ENCODE data around the gene UBE2QL1. TPM values are rescaled to one million over a fixed set of nuclear protein-coding genes. Genes with fewer than 3 reads are reported as not detected.

UBE2QL1 gene
- total RNA-seq, 1 experiment from 2014 or later, result not detected

DNA sequence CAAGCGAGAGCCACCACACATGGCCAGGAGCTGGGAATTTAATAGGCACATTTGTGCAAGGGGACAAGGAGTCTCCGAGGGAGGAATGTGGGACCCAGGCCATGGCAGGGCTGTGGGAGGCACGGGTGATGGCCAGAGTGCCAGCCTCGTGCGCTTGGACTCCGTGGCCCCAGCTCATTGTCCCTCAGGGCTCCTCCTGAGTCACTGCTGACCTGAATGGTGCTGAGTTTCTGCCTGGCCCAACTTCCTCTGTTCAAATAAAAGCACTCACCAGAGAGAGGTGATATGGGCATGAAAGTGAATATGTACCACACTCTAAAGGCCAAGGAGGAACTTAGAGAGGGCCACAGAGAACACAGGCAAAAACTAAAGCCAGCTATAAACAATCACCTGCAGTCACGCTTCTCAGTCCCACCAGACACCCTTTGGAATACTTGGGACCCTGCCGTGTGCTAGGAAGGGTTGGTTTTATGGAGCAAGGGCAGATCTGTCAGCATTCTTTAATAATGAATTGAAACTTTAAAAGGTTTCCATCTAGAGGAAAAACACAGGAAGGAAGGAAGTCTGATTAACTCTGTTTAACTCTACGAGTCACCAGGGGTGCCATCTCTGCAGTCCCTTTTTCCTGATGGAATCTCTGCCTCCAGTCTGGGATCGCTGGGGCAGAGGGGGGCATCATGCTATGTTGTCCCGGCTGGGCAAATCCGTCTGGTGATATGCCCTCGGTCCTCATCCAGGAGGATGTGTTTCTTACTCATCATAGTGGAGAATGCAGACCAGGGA, 25.1 kb upstream of the UBE2QL1 start:
- in situ Hi-C loops (cut with HindIII; ENCODE audit: low pct_unique_long_range_greater_than_20kb, low sequenced_read_pairs), result no loop called here
- no peak for DNase-seq (ENCODE audit: low read depth)

DNA sequence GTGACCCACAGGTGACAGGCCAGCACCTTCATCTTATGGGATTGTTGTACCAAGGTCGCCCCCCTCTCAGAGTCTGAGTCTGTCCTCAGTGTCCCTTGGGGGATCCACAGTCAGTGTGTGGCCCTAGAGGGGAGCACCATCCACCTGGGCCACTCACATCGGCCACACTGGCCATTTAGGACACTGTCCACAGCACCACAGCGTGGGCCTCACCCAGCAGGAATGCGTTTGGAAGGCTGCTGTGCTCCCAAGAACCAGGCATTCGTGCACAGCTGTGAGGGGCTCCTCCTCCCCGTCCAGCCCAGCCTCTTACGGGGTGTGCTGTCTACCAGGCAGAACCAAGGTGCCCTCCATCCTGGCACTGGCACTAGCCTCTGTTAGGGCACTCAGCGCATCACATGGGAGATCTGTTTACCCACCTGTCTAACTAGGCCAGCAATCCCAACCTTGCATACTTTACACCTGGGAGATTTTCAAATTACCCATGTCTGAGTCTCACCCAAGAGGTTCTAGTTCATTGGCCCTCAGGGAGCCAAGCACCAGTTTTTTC, 24.5 kb upstream of the UBE2QL1 start:
- DNase-seq (ENCODE audit: low read depth), result no peak
- in situ Hi-C loops (cut with HindIII; ENCODE audit: low pct_unique_long_range_greater_than_20kb, low sequenced_read_pairs), result no loop called here

DNA sequence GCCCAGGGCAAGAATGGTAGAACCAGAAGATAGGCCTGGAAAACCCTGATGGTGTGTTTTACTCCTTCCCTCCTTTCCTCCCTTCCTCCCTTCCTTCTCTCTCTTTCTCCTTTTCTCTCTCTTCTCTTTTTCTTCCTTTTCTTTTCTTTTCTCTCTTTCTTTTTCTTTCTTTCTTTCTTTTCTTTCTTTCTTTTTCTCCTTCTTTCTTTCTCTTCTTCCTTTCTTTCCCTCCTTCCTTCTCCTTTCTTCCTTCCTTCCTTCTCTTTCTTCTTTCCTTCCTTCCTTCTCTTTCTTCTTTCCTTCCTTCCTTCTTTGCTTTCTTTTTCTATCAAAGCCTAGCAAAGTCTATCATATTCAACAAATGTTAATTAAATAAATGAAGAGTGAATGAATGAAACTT, 24.0 kb upstream of the UBE2QL1 start:
- in situ Hi-C loops (cut with HindIII; ENCODE audit: low pct_unique_long_range_greater_than_20kb, low sequenced_read_pairs), result no loop called here
- no peak for DNase-seq (ENCODE audit: low read depth)

DNA sequence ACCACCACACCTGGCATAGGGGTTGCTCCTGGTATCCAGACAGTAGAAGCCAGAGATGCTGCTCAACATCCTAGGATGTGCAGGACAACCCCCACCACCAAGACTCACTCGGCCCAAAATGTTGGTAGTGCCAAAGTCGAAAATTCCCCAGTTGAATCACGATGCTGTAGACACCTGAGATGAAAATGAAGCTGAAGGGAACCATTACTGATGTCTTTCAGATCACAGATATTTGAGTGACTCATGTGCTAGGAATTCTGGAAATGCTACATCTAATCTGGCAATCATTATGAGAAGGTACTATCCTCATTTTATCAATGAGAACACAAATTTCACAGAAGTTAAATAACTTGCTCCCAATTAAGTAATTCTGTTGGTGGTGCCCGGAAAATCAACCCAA, 21.0 kb upstream of the UBE2QL1 start:
- no peak for DNase-seq (ENCODE audit: low read depth)
- in situ Hi-C loops (cut with HindIII; ENCODE audit: low pct_unique_long_range_greater_than_20kb, low sequenced_read_pairs), result no loop called here

DNA sequence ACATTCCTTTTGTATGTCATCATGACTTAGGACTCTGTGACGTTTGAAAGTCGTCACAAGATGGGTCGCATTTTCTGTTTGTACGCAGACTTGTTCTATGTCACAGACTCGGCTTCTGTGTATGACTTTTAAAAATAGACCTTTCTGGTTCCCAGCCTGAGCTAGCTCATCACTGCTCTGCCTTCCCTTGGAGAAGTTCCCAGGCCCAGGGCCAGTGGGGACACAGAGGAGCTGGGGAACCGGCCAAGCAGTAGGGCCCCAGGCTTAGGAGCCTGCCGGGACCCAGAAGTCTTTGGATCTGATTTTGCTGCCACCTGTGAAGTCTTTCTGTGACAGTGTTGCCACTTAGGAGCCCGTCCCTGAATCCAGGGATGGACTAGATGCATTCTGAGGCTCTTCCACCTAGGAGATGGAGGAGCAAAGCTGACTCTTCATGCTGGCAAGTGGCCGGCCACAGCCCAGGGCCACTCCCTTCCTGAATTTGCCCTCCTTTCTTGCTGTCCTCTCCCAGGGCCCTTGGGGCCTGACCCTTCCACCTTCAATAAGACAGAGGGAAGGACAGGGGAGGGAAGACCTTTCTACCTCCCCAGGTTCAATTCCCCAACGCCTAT, 18.1 kb upstream of the UBE2QL1 start:
- in situ Hi-C loops (cut with HindIII; ENCODE audit: low pct_unique_long_range_greater_than_20kb, low sequenced_read_pairs), result no loop called here
- no peak for DNase-seq (ENCODE audit: low read depth)

DNA sequence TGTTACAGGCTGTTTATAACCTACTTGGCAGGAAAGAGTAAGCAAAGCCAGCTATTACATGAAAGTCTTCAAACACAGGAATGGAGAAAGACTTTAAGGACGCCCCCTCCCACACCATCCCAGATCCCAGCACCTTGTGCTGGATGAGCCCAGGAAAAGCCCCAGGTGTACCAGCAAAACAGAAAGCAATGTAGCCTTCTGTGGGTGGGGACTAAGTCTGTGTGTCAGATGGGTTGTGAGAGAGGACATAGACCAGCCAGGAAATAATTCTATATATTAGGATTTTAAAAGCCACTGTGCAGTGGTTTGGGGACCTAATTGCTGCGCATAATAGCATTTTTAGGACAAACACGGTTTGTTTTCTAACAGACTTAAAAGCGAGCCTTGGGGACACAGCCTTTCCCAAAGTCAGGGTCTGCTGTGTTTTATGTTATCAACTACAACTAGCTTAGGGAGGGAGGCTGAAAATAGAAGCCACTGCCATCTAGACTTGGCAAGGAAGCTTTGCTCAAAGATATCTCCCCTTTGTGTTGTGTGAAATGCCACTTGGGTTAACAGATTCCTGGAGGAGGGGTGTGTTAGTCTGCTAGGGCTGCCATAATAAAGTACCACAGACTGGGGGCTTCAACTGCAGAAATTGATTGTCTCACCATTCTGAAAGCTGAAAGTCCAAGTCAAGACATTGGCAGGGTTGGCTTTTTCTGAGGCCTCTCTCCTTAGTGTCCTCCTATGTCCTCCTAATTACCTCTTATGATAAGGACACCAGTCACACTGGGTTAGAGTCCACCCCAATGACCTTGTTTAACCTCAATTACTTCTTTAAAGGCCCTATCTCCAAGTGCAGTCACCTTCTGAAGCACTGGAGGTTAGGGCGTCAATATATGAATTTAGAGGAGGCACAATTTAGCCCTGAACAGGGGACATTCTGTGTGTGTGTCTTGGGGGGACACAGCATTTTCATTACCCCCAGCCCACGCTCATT, 17.2 kb upstream of the UBE2QL1 start:
- in situ Hi-C loops (cut with HindIII; ENCODE audit: low pct_unique_long_range_greater_than_20kb, low sequenced_read_pairs), result no loop called here
- DNase-seq (ENCODE audit: low read depth), result no peak

DNA sequence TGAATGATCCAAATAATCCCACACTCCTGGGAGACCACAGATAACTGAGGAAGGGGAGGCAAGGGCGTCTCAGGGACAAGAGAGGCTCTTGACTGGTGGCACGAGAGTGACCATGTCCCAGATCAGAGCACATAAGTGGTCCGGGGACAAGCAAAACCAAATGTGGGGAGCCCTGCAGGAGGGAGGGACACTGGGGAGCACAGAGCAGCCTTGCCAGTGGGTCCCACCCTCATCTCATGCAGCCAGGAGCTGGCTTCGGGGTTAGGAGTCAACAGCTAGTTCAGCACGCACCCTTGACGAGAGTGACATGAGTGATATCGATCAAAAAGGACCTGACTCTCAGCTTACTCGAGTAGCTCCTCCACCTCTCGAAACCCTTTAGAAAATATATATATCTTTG, 16.5 kb upstream of the UBE2QL1 start:
- in situ Hi-C loops (cut with HindIII; ENCODE audit: low pct_unique_long_range_greater_than_20kb, low sequenced_read_pairs), result no loop called here
- no peak for DNase-seq (ENCODE audit: low read depth)

DNA sequence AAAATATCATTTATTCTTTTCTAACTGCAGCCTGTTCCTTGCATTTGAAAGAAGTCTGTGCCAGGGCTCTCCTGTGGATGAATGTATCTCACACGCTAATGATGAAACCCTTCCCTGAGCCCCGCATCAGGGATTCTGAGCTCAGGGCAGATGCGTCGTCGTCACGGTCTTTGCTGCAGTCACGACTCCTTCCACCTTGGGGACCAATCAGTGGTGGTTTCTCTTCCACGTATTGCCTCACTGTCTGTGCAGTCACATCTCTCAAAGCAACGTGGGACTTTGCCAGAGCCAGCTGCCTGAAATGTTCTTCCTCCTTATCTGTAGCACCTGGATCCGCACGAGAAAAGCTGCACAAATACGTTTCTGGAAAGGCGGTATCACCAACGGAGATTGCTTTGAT, 13.9 kb upstream of the UBE2QL1 start:
- in situ Hi-C loops (cut with HindIII; ENCODE audit: low pct_unique_long_range_greater_than_20kb, low sequenced_read_pairs), result no loop called here
- DNase-seq (ENCODE audit: low read depth), result no peak

DNA sequence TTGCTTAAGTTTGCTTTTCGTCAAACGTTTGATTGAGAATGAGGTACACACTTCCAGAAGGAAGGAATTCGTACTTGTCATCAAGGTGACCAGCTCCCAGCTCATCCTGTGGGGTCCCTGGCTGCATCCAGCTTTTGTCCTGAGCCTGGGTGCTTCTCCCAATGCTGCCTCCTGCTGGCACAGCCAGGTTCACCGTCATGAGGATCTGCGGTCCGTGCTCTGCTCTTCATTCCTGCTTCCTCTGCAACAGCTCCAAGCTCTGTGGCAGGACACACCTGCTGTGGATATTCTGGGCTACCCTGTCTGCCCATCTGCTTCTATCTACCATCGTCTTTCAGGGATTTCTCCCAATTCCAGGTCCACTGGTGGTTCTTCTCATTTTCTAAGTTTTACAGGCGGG, 13.3 kb upstream of the UBE2QL1 start:
- no peak for DNase-seq (ENCODE audit: low read depth)
- in situ Hi-C loops (cut with HindIII; ENCODE audit: low pct_unique_long_range_greater_than_20kb, low sequenced_read_pairs), result no loop called here

DNA sequence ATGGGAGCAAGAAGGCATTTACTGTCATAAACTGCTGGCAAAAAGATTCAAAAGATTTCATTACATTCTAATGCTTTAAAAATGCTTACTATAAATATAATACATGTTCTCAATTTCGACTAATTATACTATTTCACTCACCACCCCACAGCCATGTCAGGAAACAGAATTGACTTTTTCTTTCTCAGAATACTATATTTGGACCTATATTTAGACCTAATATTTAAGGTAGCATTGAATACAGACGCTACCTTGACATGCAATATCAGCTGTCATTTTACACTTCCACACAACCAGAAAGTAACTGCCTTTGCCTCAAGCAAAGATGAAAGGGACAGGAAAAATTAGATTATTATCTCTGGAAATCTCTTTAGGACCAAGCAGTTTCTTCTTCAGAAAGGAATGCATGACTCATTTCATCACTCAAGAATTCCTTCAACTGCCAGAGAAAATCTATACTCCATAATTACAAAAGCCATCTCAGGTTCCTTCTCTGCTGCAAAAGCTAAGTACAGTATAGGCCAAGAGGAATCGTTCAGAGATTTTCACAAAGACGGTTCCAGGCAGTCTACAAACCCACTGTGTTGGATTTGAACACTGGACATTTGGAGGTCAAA, 11.8 kb upstream of the UBE2QL1 start:
- no peak for DNase-seq (ENCODE audit: low read depth)
- in situ Hi-C loops (cut with HindIII; ENCODE audit: low pct_unique_long_range_greater_than_20kb, low sequenced_read_pairs), result no loop called here

DNA sequence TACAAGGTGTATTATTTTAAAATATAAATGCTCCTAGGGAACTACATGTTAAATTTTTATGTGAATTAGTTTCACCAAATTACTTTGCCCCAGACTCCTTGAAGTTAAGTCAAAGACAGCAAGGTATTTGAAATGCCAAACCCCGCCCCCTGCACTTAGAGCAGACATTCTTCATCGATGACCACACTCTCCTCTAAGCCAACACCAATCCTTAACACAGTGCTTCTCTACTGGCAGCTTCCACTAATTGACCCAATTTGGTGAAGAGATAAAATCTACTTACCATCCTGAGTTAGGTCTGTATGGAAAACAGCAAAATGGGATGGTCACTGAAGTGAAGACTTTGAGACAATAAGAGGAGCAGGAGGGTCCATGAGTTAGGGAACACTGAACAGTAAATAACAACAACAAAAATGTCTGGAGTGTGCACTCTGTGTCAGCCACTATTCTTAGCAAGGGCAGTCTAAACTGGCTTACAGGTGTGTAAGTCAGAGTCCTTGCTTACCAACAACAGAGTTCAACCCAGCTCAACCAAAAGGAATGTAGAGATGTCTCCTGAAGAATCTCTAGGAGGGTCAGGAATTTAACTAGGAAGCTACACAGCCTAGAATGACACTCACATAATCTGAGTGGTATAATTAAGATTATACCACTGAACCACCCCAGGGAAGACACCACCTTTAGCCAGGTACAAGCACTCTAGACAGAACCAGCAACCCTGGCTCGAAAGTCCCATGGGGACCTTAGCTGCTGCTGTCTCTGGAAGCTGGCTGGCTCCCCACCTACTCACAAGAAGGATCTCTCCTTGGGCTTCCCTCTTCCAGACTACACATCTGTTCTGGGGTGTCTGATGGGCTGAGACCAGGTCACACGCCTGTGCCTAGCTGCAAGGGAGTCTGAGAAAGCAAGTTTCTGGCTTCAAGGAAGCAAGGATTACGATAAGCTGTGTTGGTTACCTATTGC, 8.8 kb upstream of the UBE2QL1 start:
- in situ Hi-C loops (cut with HindIII; ENCODE audit: low pct_unique_long_range_greater_than_20kb, low sequenced_read_pairs), result no loop called here
- DNase-seq (ENCODE audit: low read depth), result no peak

DNA sequence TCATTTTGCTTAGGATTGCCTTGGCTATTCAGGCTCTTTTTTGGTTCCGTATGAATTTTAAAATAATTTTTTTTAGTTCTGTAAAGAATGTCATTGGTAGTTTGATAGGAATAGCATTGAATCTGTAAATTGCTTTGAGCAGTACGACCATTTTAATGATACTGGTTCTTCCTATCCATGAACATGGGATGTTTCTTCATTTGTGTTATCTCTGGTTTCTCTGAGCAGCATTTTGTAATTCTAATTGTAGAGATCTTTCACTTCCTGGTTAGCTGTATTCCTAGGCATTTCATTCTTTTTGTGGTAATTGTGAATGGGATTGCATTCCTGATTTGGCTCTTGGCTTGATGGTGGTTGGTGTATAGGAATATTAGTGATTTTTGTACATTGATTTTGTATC, 6.3 kb upstream of the UBE2QL1 start:
- in situ Hi-C loops (cut with HindIII; ENCODE audit: low pct_unique_long_range_greater_than_20kb, low sequenced_read_pairs), result no loop called here

DNA sequence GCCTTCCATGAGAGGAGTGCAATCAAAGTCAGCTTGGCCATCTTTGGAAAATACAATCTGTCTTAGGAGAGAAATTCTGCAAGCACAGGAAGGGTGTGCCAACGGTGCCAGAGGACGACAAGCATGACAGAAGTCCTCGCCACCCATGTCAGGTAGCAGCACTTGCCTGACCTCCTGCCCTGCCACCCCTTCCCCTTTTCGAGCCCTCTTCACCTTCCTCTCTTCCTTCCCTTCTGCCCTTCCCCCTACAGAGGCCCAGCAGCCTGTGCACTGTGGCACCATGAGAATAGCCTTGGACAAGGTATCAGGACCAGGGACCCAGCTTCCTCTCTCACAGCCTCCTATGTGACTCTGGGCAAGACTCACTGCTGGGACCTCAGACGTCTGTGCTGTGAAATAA, 5.3 kb upstream of the UBE2QL1 start:
- no peak for DNase-seq (ENCODE audit: low read depth)
- in situ Hi-C loops (cut with HindIII; ENCODE audit: low pct_unique_long_range_greater_than_20kb, low sequenced_read_pairs), result no loop called here

More for the DNA sequence above, 6.3 kb upstream of the UBE2QL1 start:
- no peak for DNase-seq (ENCODE audit: low read depth)

DNA sequence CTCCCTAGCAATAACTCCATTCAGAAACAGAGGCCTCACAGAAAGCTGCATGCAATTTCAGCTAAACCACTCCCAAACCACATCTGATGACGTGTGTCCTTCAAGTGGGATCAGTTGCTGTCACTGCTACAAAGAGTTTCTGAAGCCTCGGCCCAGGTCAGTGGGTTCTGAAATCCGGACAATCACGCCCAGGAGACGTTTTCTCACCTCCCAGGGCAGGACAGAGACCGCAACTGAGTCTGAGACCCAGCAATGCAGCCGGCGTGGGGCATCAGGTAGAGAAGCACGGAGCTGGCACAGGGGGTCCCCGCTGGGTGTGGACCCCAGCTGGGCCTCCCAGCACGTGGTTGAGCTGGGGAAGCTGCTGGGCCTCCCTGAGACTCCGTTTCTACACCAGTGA, 2.6 kb upstream of the UBE2QL1 start:
- in situ Hi-C loops (cut with HindIII; ENCODE audit: low pct_unique_long_range_greater_than_20kb, low sequenced_read_pairs), result no loop called here

DNA sequence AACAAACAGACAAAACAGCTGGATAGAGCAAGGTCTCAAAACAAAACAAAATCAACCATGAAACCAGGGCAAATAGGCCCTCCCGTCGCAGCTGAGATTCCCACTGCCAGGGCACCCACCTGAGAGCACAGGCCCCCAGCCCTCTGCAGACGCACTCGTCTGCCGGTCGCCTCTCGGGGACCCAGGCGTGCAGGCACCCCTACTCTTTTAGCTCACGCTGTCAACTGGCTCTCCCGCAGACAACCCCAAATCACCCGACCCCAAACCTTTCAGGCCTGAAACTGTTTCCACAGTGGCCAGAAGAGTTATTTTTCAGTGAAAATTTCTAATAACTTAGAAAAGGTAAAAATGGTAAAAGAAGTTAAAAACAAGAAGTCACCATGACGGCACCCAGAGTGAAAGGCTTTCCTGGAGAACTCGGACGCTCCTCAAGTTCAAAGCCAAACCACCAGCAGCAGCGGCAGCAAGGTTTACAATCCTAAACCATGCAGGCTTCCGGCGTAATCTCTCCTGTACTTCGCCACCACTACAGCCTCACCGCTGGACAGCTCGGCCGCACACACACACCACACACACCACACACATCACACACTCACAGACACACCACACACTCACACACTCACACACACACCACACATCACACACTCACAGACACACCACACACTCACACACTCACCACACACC, 1.9 kb upstream of the UBE2QL1 start:
- in situ Hi-C loops (cut with HindIII; ENCODE audit: low pct_unique_long_range_greater_than_20kb, low sequenced_read_pairs), result no loop called here
- DNase-seq (ENCODE audit: low read depth), result no peak

More for the DNA sequence above, 2.6 kb upstream of the UBE2QL1 start:
- no peak for DNase-seq (ENCODE audit: low read depth)

DNA sequence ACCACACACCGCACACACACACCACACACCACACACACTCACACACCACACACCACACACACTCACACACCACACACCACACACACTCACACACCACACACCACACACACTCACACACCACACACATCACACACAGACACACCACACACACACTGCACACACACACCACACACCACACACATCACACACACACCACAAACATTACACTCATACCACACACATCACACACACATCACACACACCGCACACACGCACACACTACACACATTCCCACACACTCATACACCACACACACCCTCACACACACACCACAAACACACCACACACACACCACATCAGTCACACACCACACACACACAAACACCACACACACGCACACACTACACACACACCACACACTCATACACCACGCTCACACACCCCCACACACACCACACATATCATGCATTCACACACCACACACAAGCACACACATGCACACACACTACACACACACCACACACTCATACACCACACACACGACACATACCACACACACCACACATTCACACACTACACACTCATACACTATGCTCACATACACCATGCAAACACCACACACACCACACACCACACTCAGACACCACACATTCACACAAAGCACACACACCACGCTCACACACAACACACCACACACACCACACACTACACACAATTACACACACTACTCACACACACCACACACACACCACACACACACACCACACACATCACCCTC, 1.1 kb upstream of the UBE2QL1 start:
- in situ Hi-C loops (cut with HindIII; ENCODE audit: low pct_unique_long_range_greater_than_20kb, low sequenced_read_pairs), result no loop called here
- no peak for DNase-seq (ENCODE audit: low read depth)
